ENCODE results near the gene STOX1.
"Not testable (repeated sequence)": the region's sequence is repeated elsewhere in the genome, so short reads cannot be mapped to it uniquely, and the experiment has no call there.

STOX1 gene

GRCh38 chr10:68877482-68878110 lies 50.3 kb downstream of the STOX1 start:
- DNase-seq (ENCODE audit: low read depth in 1 of 2, low spot score in 1 of 2) = no peak

GRCh38 chr10:68878496-68878895 lies 51.2 kb downstream of the STOX1 start:
- DNase-seq (ENCODE audit: low read depth in 1 of 2, low spot score in 1 of 2) = no peak

GRCh38 chr10:68879628-68880027 lies 52.3 kb downstream of the STOX1 start:
- DNase-seq (ENCODE audit: low read depth in 1 of 2, low spot score in 1 of 2) = no peak

- DNase-seq (ENCODE audit: low read depth in 1 of 2, low spot score in 1 of 2) = no peak
Observed at GRCh38 chr10:68880181-68880580, 52.9 kb downstream of the STOX1 start.

GRCh38 chr10:68895041-68895440 lies 67.7 kb downstream of the STOX1 start:
- DNase-seq (ENCODE audit: low read depth in 1 of 2, low spot score in 1 of 2) = no peak

- DNase-seq (ENCODE audit: low read depth in 1 of 2, low spot score in 1 of 2) = no peak
Observed at GRCh38 chr10:68897336-68897741, 70.0 kb downstream of the STOX1 start.

- DNase-seq (ENCODE audit: low read depth in 1 of 2, low spot score in 1 of 2) = no peak
Observed at GRCh38 chr10:68899186-68899745, 71.9 kb downstream of the STOX1 start.

GRCh38 chr10:68900427-68901104 lies 73.2 kb downstream of the STOX1 start:
- DNase-seq (ENCODE audit: low read depth in 1 of 2, low spot score in 1 of 2) = peak in 1 of 2 donors; percentile 55

- DNase-seq (ENCODE audit: low read depth in 1 of 2, low spot score in 1 of 2) = peak; percentile 82 to 86
Observed at GRCh38 chr10:68901105-68901927, 74.0 kb downstream of the STOX1 start, which contains the start of gene DDX50. TSS of gene DDX50 (plus strand) at chr10:68901315. CDS start at chr10:68901385, 70 bp downstream.

- no peak for DNase-seq (ENCODE audit: low read depth in 1 of 2, low spot score in 1 of 2)
Observed at GRCh38 chr10:68902382-68902781, 75.1 kb downstream of the STOX1 start.

GRCh38 chr10:68924593-68924992 lies 97.3 kb downstream of the STOX1 start:
- no peak for DNase-seq (ENCODE audit: low read depth in 1 of 2, low spot score in 1 of 2)

GRCh38 chr10:68925489-68925888 lies 98.2 kb downstream of the STOX1 start:
- no peak for DNase-seq (ENCODE audit: low read depth in 1 of 2, low spot score in 1 of 2)

- not testable (repeated sequence) for DNase-seq (ENCODE audit: low read depth in 1 of 2, low spot score in 1 of 2)
Observed at GRCh38 chr10:68929157-68929556, 101.8 kb downstream of the STOX1 start.

- not testable (repeated sequence) for DNase-seq (ENCODE audit: low read depth in 1 of 2, low spot score in 1 of 2)
Observed at GRCh38 chr10:68929888-68930287, 102.6 kb downstream of the STOX1 start.

- not testable (repeated sequence) for DNase-seq (ENCODE audit: low read depth in 1 of 2, low spot score in 1 of 2)
Observed at GRCh38 chr10:68932860-68933259, 105.5 kb downstream of the STOX1 start.

- no peak for DNase-seq (ENCODE audit: low read depth in 1 of 2, low spot score in 1 of 2)
Observed at GRCh38 chr10:68934994-68935393, 107.7 kb downstream of the STOX1 start.

- DNase-seq (ENCODE audit: low read depth in 1 of 2, low spot score in 1 of 2) = no peak
Observed at GRCh38 chr10:68938117-68938516, 110.8 kb downstream of the STOX1 start.

GRCh38 chr10:68938884-68939283 lies 111.6 kb downstream of the STOX1 start:
- DNase-seq (ENCODE audit: low read depth in 1 of 2, low spot score in 1 of 2) = no peak

GRCh38 chr10:68940917-68941316 lies 113.6 kb downstream of the STOX1 start:
- DNase-seq (ENCODE audit: low read depth in 1 of 2, low spot score in 1 of 2) = not testable (repeated sequence)
